Fibroblast of skin of back (primary cell): ENCODE results near the gene SIDT2. TPM values are rescaled to one million over a fixed set of nuclear protein-coding genes. Genes with fewer than 3 reads are reported as not detected.
A peak's percentile ranks its signal among the peaks of the same experiment; 100 is the strongest.
"Not testable (repeated sequence)": the region's sequence is repeated elsewhere in the genome, so short reads cannot be mapped to it uniquely, and the experiment has no call there.

Experiments
- DNase-seq: peaks from one replicate; pipeline ENCODE4 v3.0.0-alpha.2; 2013
- polyA plus RNA-seq, 2 experiments: library from polyadenylated mRNA; unstranded; fragments of 120-200 nt; gene quantifications; one replicate each; pipeline ENCODE4 v1.2.1, GENCODE V29; 2013; ENCODE audit not compliant: insufficient read length in 2 of 2

SIDT2 gene
- polyA plus RNA-seq (2013, experiment 1 of 2; ENCODE audit: insufficient read length), result 40.6 TPM
- 48.5 TPM for polyA plus RNA-seq (2013, experiment 2 of 2; ENCODE audit: insufficient read length)

DNA sequence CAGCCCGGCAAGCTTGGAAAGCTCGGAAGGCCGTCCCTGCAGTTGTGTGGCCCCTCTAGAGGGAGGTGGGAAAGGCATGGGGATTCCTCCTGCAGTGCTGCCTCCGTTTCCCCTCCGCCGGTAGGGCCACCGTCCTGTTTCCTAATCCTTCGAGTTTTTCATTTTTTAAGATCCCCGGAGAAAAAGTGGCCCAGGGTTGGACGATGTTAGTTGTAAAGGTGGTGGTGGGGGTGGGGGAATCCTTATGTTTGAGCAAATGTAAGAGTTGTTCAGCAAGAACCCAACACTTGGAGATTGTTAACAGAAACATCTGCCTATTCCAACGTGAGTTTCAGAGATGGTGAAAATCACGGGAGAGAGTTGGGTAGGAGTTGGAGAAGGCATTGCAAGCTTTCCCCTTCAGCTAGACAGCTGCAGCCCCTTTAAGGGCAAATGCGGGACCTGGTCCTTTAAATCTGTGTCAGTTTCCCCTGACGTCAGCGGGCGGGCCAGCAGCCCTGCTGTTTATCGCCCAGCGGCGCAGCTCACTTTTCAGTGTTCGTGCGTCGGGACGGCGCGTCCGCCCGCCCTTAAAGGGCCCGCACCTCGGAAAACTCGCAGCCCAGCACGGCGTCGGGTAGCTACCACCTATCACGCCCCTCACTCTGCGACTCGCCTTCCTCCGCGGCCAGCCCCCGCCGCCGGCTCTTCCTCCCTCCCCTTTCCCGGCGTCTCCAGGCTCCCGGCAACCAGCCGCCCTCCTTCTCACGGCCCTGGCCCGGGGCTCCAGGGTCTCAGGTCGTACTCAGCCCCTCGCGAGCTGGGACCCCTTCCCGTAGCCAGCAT, at the start of gene SIDT2:
Gene SIDT2, plus strand, starts transcription at position 534 of the 825 bp plus-strand sequence. CDS start 521 bp downstream, outside the sequence.
- DNase-seq, result peak; percentile 94

- not testable (repeated sequence) for DNase-seq
Measured at GRCh38 chr11:117130396-117130795, 48.1 kb upstream of the SIDT2 start.

GRCh38 chr11:117130879-117131278, 47.7 kb upstream of the SIDT2 start:
- DNase-seq, result no peak

DNA sequence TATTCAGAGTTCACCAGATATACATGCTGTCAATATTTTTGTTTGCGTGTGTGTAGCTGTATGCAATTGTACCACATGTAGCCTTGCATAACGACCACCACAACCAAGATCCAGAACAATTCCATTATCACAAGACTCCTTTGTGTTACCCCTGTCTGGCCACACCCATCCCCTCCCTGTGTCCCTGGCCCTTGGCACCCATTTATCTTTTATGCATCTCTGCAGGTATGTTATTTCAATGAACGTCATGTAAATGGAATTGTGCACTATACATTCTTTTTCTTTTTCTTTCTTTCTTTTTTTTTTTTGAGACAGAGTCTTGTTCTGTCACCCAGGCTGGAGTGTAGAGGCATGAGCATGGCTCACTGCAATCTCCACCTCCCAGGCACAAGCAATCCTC, 44.1 kb upstream of the SIDT2 start:
- no peak for DNase-seq

DNA sequence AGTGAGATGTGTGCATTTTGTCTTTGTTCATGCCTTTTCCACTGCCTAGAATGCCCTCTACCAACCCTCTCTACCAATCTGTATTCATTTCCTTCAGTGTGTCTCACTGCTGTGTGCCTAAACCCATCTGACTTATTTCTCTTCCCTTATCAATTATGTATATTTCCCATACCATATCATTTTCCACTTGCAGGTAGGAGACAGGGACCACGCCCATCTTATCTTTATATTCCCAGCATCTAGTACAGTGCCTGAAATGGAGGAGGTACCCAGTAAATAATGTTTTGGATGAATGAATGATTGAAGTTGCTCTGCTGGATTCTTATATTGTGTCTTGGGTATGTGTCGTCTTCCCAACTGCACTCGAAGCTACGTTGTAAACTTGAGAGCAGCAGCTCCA, 43.6 kb upstream of the SIDT2 start:
- DNase-seq, result not testable (repeated sequence)

DNA sequence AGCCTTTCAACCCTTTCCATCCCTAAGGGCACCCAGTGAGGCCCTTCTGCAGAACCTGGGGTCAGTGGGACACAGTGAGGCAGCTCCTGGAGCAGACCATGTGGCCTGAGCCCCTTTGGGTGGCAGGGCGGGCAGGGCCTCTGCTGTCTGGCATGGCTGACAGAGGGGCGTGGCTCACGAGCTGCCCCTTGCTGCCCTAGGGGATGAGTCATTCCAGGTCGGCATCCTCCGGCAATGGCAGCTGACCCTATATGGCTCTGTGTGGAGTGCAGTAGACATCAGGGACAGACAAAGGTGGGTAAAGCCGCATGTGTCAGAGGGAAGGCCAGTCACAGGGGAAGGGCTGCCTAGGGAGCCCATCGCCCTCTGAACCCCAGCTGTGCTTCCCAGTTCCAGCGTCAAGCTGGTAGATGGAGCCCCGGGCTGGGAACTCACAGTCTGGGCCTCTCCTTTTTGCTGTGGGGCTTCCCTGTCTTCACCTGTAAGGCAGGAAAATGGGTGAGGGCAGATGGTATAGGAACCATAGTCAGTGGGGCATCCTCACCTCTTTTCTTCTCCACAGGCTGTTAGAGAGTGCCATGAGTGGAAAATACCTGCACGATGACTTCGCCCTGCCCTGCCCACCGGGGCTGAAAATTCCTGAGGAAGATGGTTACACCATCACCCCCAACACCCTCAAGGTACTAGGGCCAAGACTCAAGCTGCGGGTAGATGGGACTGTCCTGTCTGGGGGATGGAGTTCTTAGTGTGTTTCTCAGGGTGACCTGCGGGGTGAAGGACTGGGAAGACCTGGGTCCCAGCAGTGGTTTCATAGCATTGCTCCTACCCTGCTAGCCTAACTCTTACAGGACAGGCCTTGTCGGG, 41.1 kb upstream of the SIDT2 start:
- not testable (repeated sequence) for DNase-seq

DNA sequence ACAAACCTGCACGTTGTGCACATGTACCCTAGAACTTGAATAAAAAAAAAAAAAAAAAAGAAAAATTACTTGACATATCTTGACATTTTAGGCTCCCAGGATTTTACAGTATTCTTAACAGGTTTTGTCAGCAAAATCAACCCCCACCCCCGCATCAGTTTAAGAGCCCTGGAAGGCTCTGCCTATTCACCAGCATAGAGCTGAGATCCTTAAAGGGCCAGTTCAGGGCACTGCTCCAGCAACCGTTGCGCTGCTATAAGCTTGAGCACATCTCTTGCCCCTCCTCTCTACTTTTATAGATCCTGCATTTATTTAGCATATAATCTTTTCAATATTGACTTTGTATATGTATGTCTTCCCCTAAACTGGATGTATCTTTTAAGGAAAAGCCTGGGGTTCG, 35.2 kb upstream of the SIDT2 start:
- DNase-seq, result peak; percentile 57

DNA sequence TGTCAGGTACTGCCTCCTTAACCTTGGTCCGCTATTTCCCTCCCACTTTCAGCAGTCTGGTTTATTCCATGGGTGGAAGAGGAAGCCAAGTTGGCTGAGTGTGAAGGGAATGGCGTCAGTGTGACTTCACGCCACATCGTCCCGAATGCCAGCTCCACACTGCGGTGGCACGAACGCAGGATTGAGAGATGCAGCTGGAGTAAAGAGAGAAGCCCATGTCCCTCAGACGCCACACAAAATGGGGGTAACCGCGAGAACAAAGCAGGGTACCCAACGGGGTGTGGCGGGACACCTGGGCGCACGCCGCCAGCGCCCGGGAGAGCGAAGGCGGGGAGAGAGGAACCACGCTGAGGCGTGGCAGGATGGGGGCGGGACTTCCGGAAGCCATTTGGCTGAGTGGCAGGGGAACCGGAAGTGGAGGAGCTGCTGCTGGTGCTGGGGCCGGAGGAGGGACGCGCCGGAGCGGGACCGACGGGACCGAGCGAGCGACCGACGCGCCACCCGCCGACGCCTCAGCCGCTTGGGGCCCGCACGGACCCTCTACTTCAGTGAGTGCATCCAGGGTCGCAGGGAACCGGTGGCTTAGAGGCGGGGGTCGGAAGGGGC, 34.6 kb upstream of the SIDT2 start, which contains the start of gene PAFAH1B2:
Gene PAFAH1B2, plus strand, starts transcription at position 417 of the 606 bp plus-strand sequence. CDS start 8,161 bp downstream, outside the sequence.
- DNase-seq, result peak; percentile 94

DNA sequence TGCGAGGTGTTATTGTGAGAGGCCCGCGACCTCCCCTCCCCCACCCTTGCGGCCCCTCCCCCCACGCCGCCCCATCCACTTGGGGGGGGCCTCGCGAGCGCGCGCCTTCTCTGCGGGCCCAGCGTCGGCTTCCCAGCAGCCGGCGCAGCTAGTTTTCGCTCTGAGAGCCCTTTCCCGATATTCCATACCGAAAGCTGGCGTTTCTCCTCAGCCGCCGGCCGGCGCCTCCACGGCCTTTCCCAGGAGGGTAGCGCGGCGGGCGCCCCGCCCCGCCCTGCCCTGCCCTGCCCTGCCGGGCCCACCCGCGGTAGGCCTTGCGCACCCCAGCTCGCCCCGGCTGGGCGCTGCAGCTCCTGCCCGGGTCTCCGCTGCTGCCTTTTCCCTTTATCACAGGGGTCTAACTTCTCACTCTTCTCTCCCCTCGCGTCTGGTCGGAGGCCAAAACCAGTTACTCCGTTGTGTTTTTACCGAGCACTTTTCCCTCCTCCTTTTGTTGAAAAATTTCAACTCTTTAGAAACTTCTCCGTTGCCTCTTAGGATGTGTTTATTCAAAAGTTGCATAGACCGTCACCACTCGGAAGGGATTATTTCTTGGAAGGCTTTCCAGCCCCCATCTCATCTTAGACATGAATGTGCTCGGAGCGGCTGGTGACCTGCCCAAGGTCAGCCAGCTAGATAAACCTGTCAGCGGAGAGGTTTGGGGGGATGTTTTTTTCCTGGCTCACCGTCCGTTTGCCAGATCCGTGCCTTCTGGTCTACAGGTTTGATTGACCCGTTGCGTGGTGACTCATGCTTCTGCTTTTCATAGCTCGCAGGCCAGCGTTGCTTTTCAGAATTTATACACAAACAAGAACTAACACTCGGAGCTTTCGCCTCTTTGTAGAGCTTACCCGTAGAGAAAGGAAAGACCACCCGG, 33.8 kb upstream of the SIDT2 start:
- DNase-seq, result peak; percentile 72

- peak; percentile 56 for DNase-seq
Measured at GRCh38 chr11:117145393-117145761, 33.2 kb upstream of the SIDT2 start.

- DNase-seq, result peak; percentile 48
Measured at GRCh38 chr11:117146521-117146920, 32.0 kb upstream of the SIDT2 start.

DNA sequence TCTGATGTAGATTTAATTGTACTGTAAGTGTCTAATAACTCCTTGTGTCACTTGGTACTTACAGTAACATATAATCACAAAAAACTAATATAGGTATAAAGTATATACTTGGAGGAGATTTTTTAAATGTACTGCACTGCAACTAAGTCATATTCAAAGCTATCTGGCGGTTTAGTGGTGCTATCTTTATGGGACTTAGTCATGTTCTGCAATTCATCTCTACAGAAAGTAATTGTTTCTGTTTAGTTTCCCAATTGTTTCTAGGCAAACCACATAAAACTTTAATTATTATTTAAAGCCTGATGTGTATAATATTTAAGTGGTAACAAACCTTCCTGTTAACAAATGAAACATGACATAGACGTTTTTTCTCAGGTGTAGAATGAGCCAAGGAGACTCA, 26.5 kb upstream of the SIDT2 start:
- DNase-seq, result no peak

DNA sequence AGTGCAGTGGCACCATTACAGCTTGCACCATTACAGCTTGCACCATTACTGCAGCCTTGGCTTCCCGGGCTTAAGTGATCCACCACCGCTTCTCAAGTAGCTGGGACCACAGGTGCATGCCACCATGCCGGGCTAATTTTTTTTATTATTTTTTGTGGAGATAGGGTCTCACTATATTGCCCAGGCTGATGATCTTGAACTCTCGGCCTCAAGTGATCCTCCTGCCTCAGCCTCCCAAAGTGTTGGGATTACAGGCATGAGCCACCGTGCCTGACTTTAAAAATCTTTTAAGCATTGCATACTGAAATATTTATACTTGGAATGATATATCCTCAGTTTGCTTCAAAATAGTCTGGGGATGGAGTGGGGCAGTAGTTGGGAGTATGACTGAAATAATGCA, 24.1 kb upstream of the SIDT2 start:
- no peak for DNase-seq

DNA sequence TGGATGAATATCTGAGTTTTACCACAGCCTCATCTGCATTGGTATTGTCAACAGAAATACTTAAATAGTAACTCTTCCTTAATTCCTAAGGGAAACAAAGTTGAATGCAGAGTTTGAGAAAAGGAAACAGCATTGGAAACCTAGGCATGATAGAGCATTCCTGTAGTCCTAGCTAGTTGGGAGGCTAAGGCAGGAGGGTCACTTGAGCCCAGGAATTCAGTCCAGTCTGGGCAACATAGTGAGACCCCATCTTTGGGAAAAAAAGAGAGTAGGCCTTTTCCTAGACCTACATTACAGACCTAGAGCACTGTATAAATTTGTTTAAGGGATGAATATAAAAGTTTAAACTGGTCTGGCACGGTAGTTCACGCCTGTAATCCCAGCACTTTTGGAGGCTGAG, 21.0 kb upstream of the SIDT2 start:
- DNase-seq, result no peak

- DNase-seq, result no peak
Measured at GRCh38 chr11:117159892-117160291, 18.7 kb upstream of the SIDT2 start.

GRCh38 chr11:117160826-117161225, 17.7 kb upstream of the SIDT2 start:
- no peak for DNase-seq

DNA sequence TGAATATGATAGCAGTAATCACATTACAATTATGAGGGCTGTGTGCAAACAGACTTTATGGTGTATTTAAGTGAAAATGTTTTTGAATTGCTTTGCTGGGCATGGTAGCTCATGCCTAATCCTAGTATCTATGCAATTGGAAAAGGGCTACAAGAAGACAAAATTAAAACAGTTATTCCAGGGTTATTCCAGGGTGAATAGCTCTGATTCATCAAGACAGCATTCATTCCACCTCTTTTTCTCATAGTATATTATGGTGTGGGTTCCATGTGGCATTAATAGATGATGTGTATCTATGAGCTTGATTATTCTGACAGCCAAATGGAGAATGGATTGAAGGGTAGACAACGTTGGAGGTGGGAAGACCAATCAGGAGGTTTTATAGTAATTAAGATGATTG, 12.1 kb upstream of the SIDT2 start:
- DNase-seq, result peak; percentile 22

DNA sequence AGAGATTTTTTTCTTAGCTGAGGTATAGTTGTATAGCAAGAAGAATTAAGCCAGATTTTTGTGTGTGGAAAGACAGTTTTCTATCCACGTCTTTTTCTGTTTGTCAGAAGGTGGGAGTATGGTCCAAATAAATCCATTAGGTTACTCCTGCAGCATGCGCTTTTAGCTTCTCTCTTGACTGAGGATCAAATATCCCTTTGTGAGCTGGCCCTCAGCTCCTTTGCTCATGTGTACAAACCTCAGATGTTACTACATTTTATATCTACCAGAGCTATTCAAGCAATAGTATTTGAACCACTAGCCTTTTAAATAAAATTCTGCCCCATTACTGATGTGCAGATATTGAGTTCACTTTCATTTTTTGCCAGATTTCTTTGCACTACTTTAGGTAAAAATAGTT, 8.8 kb upstream of the SIDT2 start:
- DNase-seq, result no peak

GRCh38 chr11:117170210-117170609, 8.3 kb upstream of the SIDT2 start:
- no peak for DNase-seq

DNA sequence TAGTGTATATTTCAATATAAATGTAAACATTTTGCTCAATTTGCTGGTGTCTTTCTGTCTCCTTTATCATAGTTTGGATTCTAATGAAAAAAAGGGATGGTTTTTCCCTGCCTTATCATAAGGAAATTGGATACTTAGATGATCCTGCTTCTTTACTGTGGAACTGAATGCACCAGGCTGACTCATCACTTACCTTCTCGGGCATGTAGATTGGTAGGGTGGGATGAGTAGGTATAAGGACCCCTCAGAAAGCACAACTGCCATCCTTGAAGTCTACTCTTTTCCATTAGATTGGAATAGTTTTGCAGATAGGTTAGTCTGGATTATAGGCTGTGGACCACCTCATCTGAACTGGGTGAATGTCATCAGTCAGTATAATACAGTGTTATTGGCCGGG, 7.5 kb upstream of the SIDT2 start:
- DNase-seq, result no peak

- DNase-seq, result no peak
Measured at GRCh38 chr11:117171404-117172061, 7.0 kb upstream of the SIDT2 start.
